Measurements from ENCODE around the gene NANOG.

DNA sequence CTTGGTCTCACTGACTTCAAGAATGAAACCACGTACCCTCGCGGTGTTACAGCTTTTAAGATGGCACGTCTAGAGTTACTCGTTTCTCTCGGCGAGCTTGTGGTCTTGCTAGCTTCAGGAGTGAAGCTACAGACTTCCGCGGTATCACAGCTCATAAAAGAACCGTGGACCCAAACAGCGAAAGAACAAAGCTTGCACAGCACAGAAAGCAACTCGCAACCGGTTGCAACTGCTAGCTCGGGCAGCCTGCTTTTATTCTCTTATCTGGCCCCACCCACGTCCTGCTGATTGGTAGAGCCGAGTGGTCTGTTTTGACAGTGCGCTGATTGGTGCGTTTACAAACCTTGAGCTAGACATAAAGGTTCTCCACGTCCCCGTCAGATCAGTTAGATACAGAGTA is 37.8 kb upstream of the NANOG start:
- no peak for TF ChIP-seq EP300 (IDR thresholded peaks at IDR 0.05; ENCODE audit: borderline replicate concordance in 1 of 2, low read depth in 1 of 2, low read length in 1 of 2)
- TF ChIP-seq, protein P1, sequence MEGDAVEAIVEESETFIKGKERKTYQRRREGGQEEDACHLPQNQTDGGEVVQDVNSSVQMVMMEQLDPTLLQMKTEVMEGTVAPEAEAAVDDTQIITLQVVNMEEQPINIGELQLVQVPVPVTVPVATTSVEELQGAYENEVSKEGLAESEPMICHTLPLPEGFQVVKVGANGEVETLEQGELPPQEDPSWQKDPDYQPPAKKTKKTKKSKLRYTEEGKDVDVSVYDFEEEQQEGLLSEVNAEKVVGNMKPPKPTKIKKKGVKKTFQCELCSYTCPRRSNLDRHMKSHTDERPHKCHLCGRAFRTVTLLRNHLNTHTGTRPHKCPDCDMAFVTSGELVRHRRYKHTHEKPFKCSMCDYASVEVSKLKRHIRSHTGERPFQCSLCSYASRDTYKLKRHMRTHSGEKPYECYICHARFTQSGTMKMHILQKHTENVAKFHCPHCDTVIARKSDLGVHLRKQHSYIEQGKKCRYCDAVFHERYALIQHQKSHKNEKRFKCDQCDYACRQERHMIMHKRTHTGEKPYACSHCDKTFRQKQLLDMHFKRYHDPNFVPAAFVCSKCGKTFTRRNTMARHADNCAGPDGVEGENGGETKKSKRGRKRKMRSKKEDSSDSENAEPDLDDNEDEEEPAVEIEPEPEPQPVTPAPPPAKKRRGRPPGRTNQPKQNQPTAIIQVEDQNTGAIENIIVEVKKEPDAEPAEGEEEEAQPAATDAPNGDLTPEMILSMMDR (IDR thresholded peaks at IDR 0.05): no peak
- TF ChIP-seq JUND (IDR thresholded peaks at IDR 0.05): no peak
- TF ChIP-seq POLR2AphosphoS5 (IDR thresholded peaks at IDR 0.05; ENCODE audit: low read depth, low read length): no peak
- no peak for TF ChIP-seq MXI1 (IDR thresholded peaks at IDR 0.05; ENCODE audit: low read depth, low read length)
- TF ChIP-seq, protein P2, sequence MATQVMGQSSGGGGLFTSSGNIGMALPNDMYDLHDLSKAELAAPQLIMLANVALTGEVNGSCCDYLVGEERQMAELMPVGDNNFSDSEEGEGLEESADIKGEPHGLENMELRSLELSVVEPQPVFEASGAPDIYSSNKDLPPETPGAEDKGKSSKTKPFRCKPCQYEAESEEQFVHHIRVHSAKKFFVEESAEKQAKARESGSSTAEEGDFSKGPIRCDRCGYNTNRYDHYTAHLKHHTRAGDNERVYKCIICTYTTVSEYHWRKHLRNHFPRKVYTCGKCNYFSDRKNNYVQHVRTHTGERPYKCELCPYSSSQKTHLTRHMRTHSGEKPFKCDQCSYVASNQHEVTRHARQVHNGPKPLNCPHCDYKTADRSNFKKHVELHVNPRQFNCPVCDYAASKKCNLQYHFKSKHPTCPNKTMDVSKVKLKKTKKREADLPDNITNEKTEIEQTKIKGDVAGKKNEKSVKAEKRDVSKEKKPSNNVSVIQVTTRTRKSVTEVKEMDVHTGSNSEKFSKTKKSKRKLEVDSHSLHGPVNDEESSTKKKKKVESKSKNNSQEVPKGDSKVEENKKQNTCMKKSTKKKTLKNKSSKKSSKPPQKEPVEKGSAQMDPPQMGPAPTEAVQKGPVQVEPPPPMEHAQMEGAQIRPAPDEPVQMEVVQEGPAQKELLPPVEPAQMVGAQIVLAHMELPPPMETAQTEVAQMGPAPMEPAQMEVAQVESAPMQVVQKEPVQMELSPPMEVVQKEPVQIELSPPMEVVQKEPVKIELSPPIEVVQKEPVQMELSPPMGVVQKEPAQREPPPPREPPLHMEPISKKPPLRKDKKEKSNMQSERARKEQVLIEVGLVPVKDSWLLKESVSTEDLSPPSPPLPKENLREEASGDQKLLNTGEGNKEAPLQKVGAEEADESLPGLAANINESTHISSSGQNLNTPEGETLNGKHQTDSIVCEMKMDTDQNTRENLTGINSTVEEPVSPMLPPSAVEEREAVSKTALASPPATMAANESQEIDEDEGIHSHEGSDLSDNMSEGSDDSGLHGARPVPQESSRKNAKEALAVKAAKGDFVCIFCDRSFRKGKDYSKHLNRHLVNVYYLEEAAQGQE (IDR thresholded peaks at IDR 0.05; ENCODE audit: low read depth, low read length): no peak
- no peak for TF ChIP-seq TAF1 (IDR thresholded peaks at IDR 0.05; ENCODE audit: borderline replicate concordance, low read depth, low read length)
- TF ChIP-seq, protein P3, sequence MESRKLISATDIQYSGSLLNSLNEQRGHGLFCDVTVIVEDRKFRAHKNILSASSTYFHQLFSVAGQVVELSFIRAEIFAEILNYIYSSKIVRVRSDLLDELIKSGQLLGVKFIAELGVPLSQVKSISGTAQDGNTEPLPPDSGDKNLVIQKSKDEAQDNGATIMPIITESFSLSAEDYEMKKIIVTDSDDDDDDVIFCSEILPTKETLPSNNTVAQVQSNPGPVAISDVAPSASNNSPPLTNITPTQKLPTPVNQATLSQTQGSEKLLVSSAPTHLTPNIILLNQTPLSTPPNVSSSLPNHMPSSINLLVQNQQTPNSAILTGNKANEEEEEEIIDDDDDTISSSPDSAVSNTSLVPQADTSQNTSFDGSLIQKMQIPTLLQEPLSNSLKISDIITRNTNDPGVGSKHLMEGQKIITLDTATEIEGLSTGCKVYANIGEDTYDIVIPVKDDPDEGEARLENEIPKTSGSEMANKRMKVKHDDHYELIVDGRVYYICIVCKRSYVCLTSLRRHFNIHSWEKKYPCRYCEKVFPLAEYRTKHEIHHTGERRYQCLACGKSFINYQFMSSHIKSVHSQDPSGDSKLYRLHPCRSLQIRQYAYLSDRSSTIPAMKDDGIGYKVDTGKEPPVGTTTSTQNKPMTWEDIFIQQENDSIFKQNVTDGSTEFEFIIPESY (IDR thresholded peaks at IDR 0.05; ENCODE audit: borderline replicate concordance, low read depth): no peak
- no peak for TF ChIP-seq NRF1 (IDR thresholded peaks at IDR 0.05; ENCODE audit: low read depth, low read length)
